Esophagus (tissue), 2 donors: ENCODE results near the gene RAD51B. TPM values are rescaled to one million over a fixed set of nuclear protein-coding genes. Genes with fewer than 3 reads are reported as not detected.
"Not testable (repeated sequence)": the region's sequence is repeated elsewhere in the genome, so short reads cannot be mapped to it uniquely, and the experiment has no call there.

Experiments
- H3K27ac ChIP-seq, 2 donors: one replicate each; pipeline ENCODE4 v1.5.1; 2013; ENCODE audit warnings: low read depth in 2 of 2, mild to moderate bottlenecking in 2 of 2, inconsistent platforms in 1 of 2, low read length in 1 of 2, moderate library complexity in 1 of 2
- H3K27me3 ChIP-seq, 2 donors: one replicate each; pipeline ENCODE4 v1.6.1; 2013; ENCODE audit warnings: low read length in 2 of 2, control low read depth in 1 of 2, mild to moderate bottlenecking in 1 of 2; ENCODE audit not compliant: insufficient read depth in 2 of 2, control insufficient read depth in 1 of 2
- H3K36me3 ChIP-seq, 2 donors: one replicate each; pipeline ENCODE4 v1.6.1; 2013; ENCODE audit warnings: low read length in 1 of 2; ENCODE audit not compliant: control insufficient read depth in 2 of 2, insufficient read depth in 2 of 2
- H3K4me1 ChIP-seq, 2 donors: one replicate each; pipeline ENCODE4 v1.6.1; 2013; ENCODE audit warnings: low read length in 1 of 2; ENCODE audit not compliant: control insufficient read depth in 2 of 2, insufficient read depth in 2 of 2
- H3K4me3 ChIP-seq, 2 donors: one replicate each; pipeline ENCODE4 v1.5.1; 2013; ENCODE audit warnings: low read length in 2 of 2, mild to moderate bottlenecking in 2 of 2, low read depth in 1 of 2, moderate library complexity in 1 of 2
- H3K9me3 ChIP-seq, 2 donors: one replicate each; pipeline ENCODE4 v1.6.1; 2013; ENCODE audit warnings: mild to moderate bottlenecking in 2 of 2, low read depth in 1 of 2, low read length in 1 of 2, moderate library complexity in 1 of 2; ENCODE audit not compliant: control insufficient read depth in 2 of 2, insufficient read depth in 1 of 2
- WGBS, 2 donors: extraction: QIAGEN DNeasy Blood & Tissue Kit; methylation state at CpG; one replicate each; pipeline ENCODE4 v1.1.7; 2013; 5-methylcytosine and 5-hydroxymethylcytosine counted together
- polyA plus RNA-seq, 2 donors: library from polyadenylated mRNA; stranded (reverse); fragments of 200-250 nt; gene quantifications; one replicate each; pipeline ENCODE4 v1.2.3, GENCODE V29; 2013
- donor health status: healthy with polysubstance abuse.
- donor health status: Bipolar disorder and iron deficiency.

Gene RAD51B
- polyA plus RNA-seq, 2 donors: 3.2 to 4.0 TPM

DNA sequence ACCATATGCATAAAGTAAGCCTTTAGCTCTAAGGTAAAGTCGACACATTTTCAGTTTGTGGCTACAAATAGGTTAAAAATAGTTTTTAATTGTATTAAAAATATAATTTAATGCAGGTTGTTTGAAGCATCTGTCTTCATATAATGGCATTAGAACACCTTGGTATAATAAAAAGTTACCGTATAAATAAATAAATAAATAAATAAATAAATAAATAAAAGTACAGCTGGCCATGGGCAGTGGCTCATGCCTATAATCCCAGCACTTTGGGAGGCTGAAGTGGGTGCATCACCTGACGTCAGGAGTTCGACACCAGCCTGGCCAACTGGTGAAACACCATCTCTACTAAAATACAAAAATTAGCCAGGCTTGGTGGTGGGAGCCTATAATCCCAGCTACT is 18.8 kb upstream of the RAD51B start:
- Histone ChIP-seq H3K4me3 (no peak overlapping the region), H3K27me3 (no peaks in the 10 kb centered on the region), H3K27ac (no peak overlapping the region), H3K36me3 (peaks cover 23 to 37% of the 10 kb centered on the region in 2 donors), H3K9me3 (no peaks in the 10 kb centered on the region), H3K4me1 (no peaks in the 10 kb centered on the region)
- 97% methylated on average over 4 of the region's 4 CpGs for WGBS, 2 donors

DNA sequence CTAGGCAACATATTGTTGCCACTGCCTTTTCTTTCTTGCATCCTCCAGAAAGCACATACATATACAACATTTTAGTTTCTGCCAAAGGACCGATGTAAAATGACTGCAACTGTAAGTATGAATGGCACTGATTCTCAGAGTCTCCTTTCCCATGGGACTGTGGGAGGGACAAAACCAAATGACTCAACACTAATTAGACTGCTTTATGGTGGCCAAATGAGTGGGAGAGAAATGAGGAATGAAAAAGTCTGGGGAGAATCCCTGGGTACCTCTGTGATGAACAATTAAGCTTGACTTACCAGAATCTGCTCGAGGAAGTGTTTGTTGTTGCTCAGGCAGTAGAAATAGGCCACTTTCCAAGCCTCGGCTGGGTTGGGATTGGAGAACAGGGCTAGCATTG is 13.3 kb upstream of the RAD51B start:
- no peaks in the 10 kb centered on the region for H3K9me3 ChIP-seq
- H3K27ac ChIP-seq: no peak overlapping the region
- peaks cover 27 to 36% of the 10 kb centered on the region in 2 donors for H3K36me3 ChIP-seq
- WGBS, 2 donors: 68 to 76% methylated on average over 3 of the region's 3 CpGs
- H3K27me3 ChIP-seq: no peaks in the 10 kb centered on the region
- no peak overlapping the region for H3K4me3 ChIP-seq
- no peaks in the 10 kb centered on the region for H3K4me1 ChIP-seq

DNA sequence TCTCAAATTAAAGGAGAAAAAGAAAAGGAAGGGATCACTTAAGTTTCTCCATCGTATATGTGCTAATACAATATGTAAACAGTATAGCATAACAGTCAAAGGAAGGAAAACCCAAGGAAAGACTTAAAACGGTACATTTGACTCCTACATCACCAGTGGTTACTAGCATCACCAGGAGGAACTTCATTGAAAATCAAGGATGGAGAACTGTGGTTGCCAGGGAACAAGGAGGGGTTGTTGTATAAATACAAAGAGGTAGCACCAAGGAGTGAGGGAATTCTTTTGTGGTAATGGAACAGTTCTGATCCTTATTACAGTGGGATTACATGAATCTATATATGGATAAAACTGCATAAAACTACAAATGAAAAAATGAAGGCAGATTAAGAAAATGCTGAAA is 4.8 kb upstream of the RAD51B start:
- no peaks in the 10 kb centered on the region for H3K9me3 ChIP-seq
- 58 to 66% methylated on average over 2 of the region's 2 CpGs for WGBS, 2 donors
- H3K36me3 ChIP-seq: no peaks in the 10 kb centered on the region
- H3K27me3 ChIP-seq: no peaks in the 10 kb centered on the region
- no peak overlapping the region for H3K4me3 ChIP-seq
- H3K27ac ChIP-seq: no peak overlapping the region
- H3K4me1 ChIP-seq: no peaks in the 10 kb centered on the region

GRCh38 chr14:67815573-67816225 is 3.9 kb upstream of the RAD51B start:
- peak overlapping the region; percentile 6 to 69 for H3K27ac ChIP-seq
- H3K9me3 ChIP-seq: no peaks in the 10 kb centered on the region
- 5 to 7% methylated on average over 14 of the region's 14 CpGs for WGBS, 2 donors
- H3K27me3 ChIP-seq: no peaks in the 10 kb centered on the region
- peak overlapping the region; percentile 66 to 80 for H3K4me3 ChIP-seq
- no peaks in the 10 kb centered on the region for H3K36me3 ChIP-seq
- H3K4me1 ChIP-seq: peaks cover 0 to 2% of the 10 kb centered on the region in 2 donors

GRCh38 chr14:67816326-67817002 is 3.1 kb upstream of the RAD51B start, which contains the start of gene ZFYVE26:
TSS of gene ZFYVE26 (minus strand) at chr14:67816590. CDS start at chr14:67815963, 627 bp downstream.
- Histone ChIP-seq H3K36me3 (no peaks in the 10 kb centered on the region), H3K4me1 (peaks cover 0 to 2% of the 10 kb centered on the region in 2 donors), H3K9me3 (no peaks in the 10 kb centered on the region), H3K27me3 (no peaks in the 10 kb centered on the region), H3K4me3 (peak within 1 kb of the TSS; percentile 66 to 80), H3K27ac (peak within 1 kb of the TSS; percentile 71 to 74)
- 0 to 1% methylated on average over 26 of the region's 26 CpGs for WGBS, 2 donors

GRCh38 chr14:67817750-67818438 is 1.7 kb upstream of the RAD51B start:
- Histone ChIP-seq H3K36me3 (no peaks in the 10 kb centered on the region), H3K9me3 (no peaks in the 10 kb centered on the region), H3K27me3 (no peaks in the 10 kb centered on the region), H3K27ac (no peak overlapping the region), H3K4me3 (no peak overlapping the region), H3K4me1 (peaks cover 0 to 2% of the 10 kb centered on the region in 2 donors)
- whole genome bisulfite sequencing, 2 donors: 89 to 91% methylated on average over 14 of the region's 14 CpGs

DNA sequence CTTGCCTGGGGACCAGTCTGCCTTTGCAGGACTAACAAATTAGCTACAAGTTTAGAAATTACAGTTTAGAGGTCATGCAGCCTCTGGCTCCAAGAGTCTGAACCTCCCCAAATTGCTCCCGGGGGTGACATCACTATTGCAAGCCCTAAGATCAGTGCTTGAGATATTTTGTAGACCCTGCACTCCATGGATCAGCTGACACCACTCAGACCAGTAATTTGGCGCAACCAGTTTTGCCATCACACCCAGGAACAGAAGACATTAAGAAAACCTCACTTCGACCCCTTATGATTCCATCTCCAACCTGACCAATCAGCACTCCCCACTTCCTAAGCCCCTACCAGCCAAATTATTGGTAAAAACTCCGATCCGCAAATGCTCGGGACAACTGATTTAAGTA is 1.1 kb upstream of the RAD51B start:
- H3K4me1 ChIP-seq, H3K36me3 ChIP-seq, H3K4me3 ChIP-seq, H3K27me3 ChIP-seq, H3K9me3 ChIP-seq, H3K27ac ChIP-seq: not testable (repeated sequence)
- WGBS, 2 donors: 94 to 96% methylated on average over 6 of the region's 6 CpGs

- Histone ChIP-seq H3K27me3 (no peaks in the 10 kb centered on the region), H3K36me3 (no peaks in the 10 kb centered on the region), H3K4me1 (peaks cover 0 to 2% of the 10 kb centered on the region in 2 donors), H3K4me3 (peak overlapping the region; percentile 63 to 98), H3K9me3 (no peaks in the 10 kb centered on the region), H3K27ac (no peak overlapping the region)
- 27% methylated on average over 13 of the region's 13 CpGs for WGBS, 2 donors
Measured at GRCh38 chr14:67820428-67820971, 921 bp downstream of the RAD51B start.

DNA sequence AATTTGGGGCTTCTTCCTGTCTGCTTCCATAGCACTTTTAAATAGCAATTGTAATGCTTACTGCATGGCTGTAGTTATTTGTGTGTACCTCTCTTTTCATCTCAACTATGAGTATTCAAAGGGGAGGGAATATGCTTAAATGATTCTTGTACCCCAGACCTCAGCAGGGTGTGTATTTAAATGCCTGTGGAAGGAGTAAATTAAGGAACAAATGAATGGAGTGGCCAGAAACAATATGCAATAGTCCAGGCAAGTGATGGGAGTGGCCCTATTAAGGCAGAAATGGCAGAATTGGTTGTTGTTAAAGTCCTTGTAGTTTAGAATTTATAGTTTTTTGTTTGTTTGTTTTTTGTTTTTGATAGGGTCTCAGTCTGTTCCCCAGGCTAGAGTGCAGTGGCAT is 1.5 kb downstream of the RAD51B start:
- H3K4me3 ChIP-seq: no peak overlapping the region
- H3K4me1 ChIP-seq: peaks cover 0 to 2% of the 10 kb centered on the region in 2 donors
- no peak overlapping the region for H3K27ac ChIP-seq
- H3K36me3 ChIP-seq: no peaks in the 10 kb centered on the region
- H3K27me3 ChIP-seq: no peaks in the 10 kb centered on the region
- no peaks in the 10 kb centered on the region for H3K9me3 ChIP-seq
